Kidney glomerular epithelial cell (primary cell): ENCODE data around the gene GULP1.

ENCODE experiments used
- DNase-seq: peaks from one replicate; lab custom pipeline; 2025; lab: John Stamatoyannopoulos, UW

Gene GULP1

GRCh38 chr2:188322569-188323551 is 31.2 kb downstream of the GULP1 start:
- DNase-seq: peak; percentile 33

GRCh38 chr2:188324067-188324466 is 32.4 kb downstream of the GULP1 start:
- DNase-seq: peak; percentile 22

- DNase-seq: no peak
Observed at GRCh38 chr2:188326290-188326668, 34.6 kb downstream of the GULP1 start.

GRCh38 chr2:188326669-188327301 is 35.1 kb downstream of the GULP1 start:
- DNase-seq: no peak

- no peak for DNase-seq
Observed at GRCh38 chr2:188327518-188328213, 36.0 kb downstream of the GULP1 start.

- DNase-seq: no peak
Observed at GRCh38 chr2:188328419-188328818, 36.7 kb downstream of the GULP1 start.

GRCh38 chr2:188330316-188331053 is 38.8 kb downstream of the GULP1 start:
- DNase-seq: no peak

GRCh38 chr2:188332619-188333018 is 40.9 kb downstream of the GULP1 start:
- no peak for DNase-seq

- no peak for DNase-seq
Observed at GRCh38 chr2:188333751-188334524, 42.3 kb downstream of the GULP1 start.

- DNase-seq: no peak
Observed at GRCh38 chr2:188338463-188338862, 46.8 kb downstream of the GULP1 start.

- DNase-seq: no peak
Observed at GRCh38 chr2:188340257-188340656, 48.6 kb downstream of the GULP1 start.

GRCh38 chr2:188345020-188345419 is 53.3 kb downstream of the GULP1 start:
- DNase-seq: no peak

- peak; percentile 2 for DNase-seq
Observed at GRCh38 chr2:188345426-188345825, 53.8 kb downstream of the GULP1 start.

GRCh38 chr2:188345831-188346458 is 54.3 kb downstream of the GULP1 start:
- DNase-seq: no peak

- no peak for DNase-seq
Observed at GRCh38 chr2:188349019-188349418, 57.3 kb downstream of the GULP1 start.

- DNase-seq: no peak
Observed at GRCh38 chr2:188353282-188353681, 61.6 kb downstream of the GULP1 start.

GRCh38 chr2:188360485-188361263 is 69.0 kb downstream of the GULP1 start:
- no peak for DNase-seq

GRCh38 chr2:188364033-188364630 is 72.5 kb downstream of the GULP1 start:
- no peak for DNase-seq

- DNase-seq: no peak
Observed at GRCh38 chr2:188365058-188365641, 73.5 kb downstream of the GULP1 start.
